ENCODE results near the gene SPRY4.

GRCh38 chr5:142295960-142296860 lies 28.6 kb downstream of the SPRY4 start:
- TF ChIP-seq CTCF (conservative IDR thresholded peaks at IDR 0.05), result no peak
- TF ChIP-seq ZFX (IDR thresholded peaks at IDR 0.05), result no peak

All from C4-2B (cell line).